Activated naive CD4-positive, alpha-beta T cell treated with anti-CD3 and anti-CD28 coated beads, Interleukin-2, amount 50 U/mL, for 72 hours (primary cell): ENCODE data around the gene TBCEL. TPM values are rescaled to one million over a fixed set of nuclear protein-coding genes. Genes with fewer than 3 reads are reported as not detected.

Source experiments
- ATAC-seq, 2 donors: fragments of 150-1000 bp; cut with Tn5 transposase; 2 replicates each; pipeline ENCODE4 v1.10.0; 2021; ENCODE audit warnings: mild to moderate bottlenecking in 2 of 2, moderate library complexity in 2 of 2
- DNase-seq, 2 donors: peaks; one replicate each; pipeline ENCODE4 v3.0.0; 2021 to 2022; ENCODE audit warnings: low spot score in 2 of 2
- H3K27ac Mint-ChIP-seq, 2 donors: one replicate each; pipeline ENCODE4 v1.8.0; 2022; ENCODE audit warnings: mild to moderate bottlenecking in 2 of 2, mixed read lengths in 2 of 2
- H3K36me3 Mint-ChIP-seq, 2 donors: one replicate each; pipeline ENCODE4 v1.8.0; 2022; ENCODE audit warnings: mixed read lengths in 2 of 2
- H3K9me3 Mint-ChIP-seq, 2 donors: one replicate each; pipeline ENCODE4 v1.8.0; 2022; ENCODE audit warnings: mixed read lengths in 2 of 2
- total RNA-seq, 2 donors: library from RNA; stranded (reverse); gene quantifications; one replicate each; pipeline ENCODE4 v1.2.3, GENCODE V29; 2022

The TBCEL gene
- total RNA-seq, 2 donors from 2014 or later: 6.9 to 9.4 TPM

GRCh38 chr11:121071846-121072450, 48.0 kb downstream of the TBCEL start:
- Mint-ChIP-seq H3K27ac (no peak overlapping the region), H3K9me3 (peaks cover 0 to 11% of the 10 kb centered on the region in 2 donors), H3K36me3 (peaks cover 12 to 20% of the 10 kb centered on the region in 2 donors)
- no peak for DNase-seq
- no peak for ATAC-seq

GRCh38 chr11:121081321-121081720, 57.4 kb downstream of the TBCEL start:
- Mint-ChIP-seq H3K27ac (no peak overlapping the region), H3K9me3 (no peaks in the 10 kb centered on the region), H3K36me3 (no peaks in the 10 kb centered on the region)
- ATAC-seq (no peak), DNase-seq (no peak)

GRCh38 chr11:121082219-121082618, 58.3 kb downstream of the TBCEL start:
- H3K27ac Mint-ChIP-seq: no peak overlapping the region
- no peaks in the 10 kb centered on the region for H3K9me3 Mint-ChIP-seq
- no peak for DNase-seq
- no peaks in the 10 kb centered on the region for H3K36me3 Mint-ChIP-seq
- no peak for ATAC-seq

GRCh38 chr11:121082670-121083069, 58.8 kb downstream of the TBCEL start:
- Mint-ChIP-seq H3K27ac (no peak overlapping the region), H3K36me3 (no peaks in the 10 kb centered on the region), H3K9me3 (no peaks in the 10 kb centered on the region)
- DNase-seq (no peak), ATAC-seq (no peak)

GRCh38 chr11:121086866-121087265, 63.0 kb downstream of the TBCEL start:
- no peak for ATAC-seq

GRCh38 chr11:121089566-121089965, 65.7 kb downstream of the TBCEL start:
- Mint-ChIP-seq H3K36me3 (no peaks in the 10 kb centered on the region), H3K9me3 (no peaks in the 10 kb centered on the region), H3K27ac (no peak overlapping the region)
- ATAC-seq (no peak), DNase-seq (no peak)

More at GRCh38 chr11:121086866-121087265, 63.0 kb downstream of the TBCEL start:
- Mint-ChIP-seq H3K36me3 (no peaks in the 10 kb centered on the region), H3K9me3 (no peaks in the 10 kb centered on the region), H3K27ac (no peak overlapping the region)
- no peak for DNase-seq

GRCh38 chr11:121090145-121090721, 66.3 kb downstream of the TBCEL start:
- no peak for DNase-seq
- no peak for ATAC-seq
- H3K36me3 Mint-ChIP-seq: no peaks in the 10 kb centered on the region
- H3K9me3 Mint-ChIP-seq: peaks cover 0 to 6% of the 10 kb centered on the region in 2 donors
- H3K27ac Mint-ChIP-seq: no peak overlapping the region

GRCh38 chr11:121091492-121092152, 67.7 kb downstream of the TBCEL start:
- Mint-ChIP-seq H3K9me3 (peaks cover 0 to 6% of the 10 kb centered on the region in 2 donors), H3K36me3 (no peaks in the 10 kb centered on the region), H3K27ac (no peak overlapping the region)
- no peak for ATAC-seq
- no peak for DNase-seq

GRCh38 chr11:121095561-121095960, 71.7 kb downstream of the TBCEL start:
- Mint-ChIP-seq H3K9me3 (peaks cover 0 to 6% of the 10 kb centered on the region in 2 donors), H3K27ac (no peak overlapping the region), H3K36me3 (no peaks in the 10 kb centered on the region)
- DNase-seq (no peak), ATAC-seq (no peak)

- no peak for ATAC-seq
- Mint-ChIP-seq H3K36me3 (no peaks in the 10 kb centered on the region), H3K27ac (no peak overlapping the region)
These were observed 75.5 kb downstream of the TBCEL start for GRCh38 chr11:121099364-121099763.

GRCh38 chr11:121099885-121100284, 76.0 kb downstream of the TBCEL start:
- no peaks in the 10 kb centered on the region for H3K36me3 Mint-ChIP-seq
- DNase-seq (no peak), ATAC-seq (no peak)
- peaks cover 0 to 2% of the 10 kb centered on the region in 2 donors for H3K9me3 Mint-ChIP-seq
- H3K27ac Mint-ChIP-seq: no peak overlapping the region

More at GRCh38 chr11:121099364-121099763, 75.5 kb downstream of the TBCEL start:
- no peak for DNase-seq
- peaks cover 0 to 6% of the 10 kb centered on the region in 2 donors for H3K9me3 Mint-ChIP-seq

- Mint-ChIP-seq H3K27ac (no peak within 1 kb of the TSS), H3K9me3 (no peaks in the 10 kb centered on the region), H3K36me3 (no peaks in the 10 kb centered on the region)
- no peak for DNase-seq
- no peak for ATAC-seq
These were observed 77.0 kb downstream of the TBCEL start, which contains the start of gene TECTA for GRCh38 chr11:121100943-121101342. TSS of gene TECTA (plus strand) at chr11:121101243. CDS start at chr11:121102666, 1,423 bp downstream.

GRCh38 chr11:121104312-121104762, 80.4 kb downstream of the TBCEL start:
- Mint-ChIP-seq H3K9me3 (no peaks in the 10 kb centered on the region), H3K27ac (no peak overlapping the region), H3K36me3 (no peaks in the 10 kb centered on the region)
- DNase-seq: no peak
- no peak for ATAC-seq

GRCh38 chr11:121105063-121105480, 81.2 kb downstream of the TBCEL start:
- Mint-ChIP-seq H3K27ac (no peak overlapping the region), H3K36me3 (no peaks in the 10 kb centered on the region), H3K9me3 (no peaks in the 10 kb centered on the region)
- ATAC-seq (no peak), DNase-seq (no peak)

GRCh38 chr11:121105481-121106195, 81.7 kb downstream of the TBCEL start:
- ATAC-seq (no peak), DNase-seq (no peak)
- no peak overlapping the region for H3K27ac Mint-ChIP-seq
- no peaks in the 10 kb centered on the region for H3K36me3 Mint-ChIP-seq
- H3K9me3 Mint-ChIP-seq: no peaks in the 10 kb centered on the region

- no peaks in the 10 kb centered on the region for H3K9me3 Mint-ChIP-seq
- DNase-seq (no peak), ATAC-seq (peak in 1 of 2 donors; percentile 18)
- no peaks in the 10 kb centered on the region for H3K36me3 Mint-ChIP-seq
- H3K27ac Mint-ChIP-seq: no peak overlapping the region
These were observed 82.9 kb downstream of the TBCEL start for GRCh38 chr11:121106812-121107211.

- H3K27ac Mint-ChIP-seq: no peak overlapping the region
- no peak for ATAC-seq
- no peaks in the 10 kb centered on the region for H3K36me3 Mint-ChIP-seq
- no peak for DNase-seq
- no peaks in the 10 kb centered on the region for H3K9me3 Mint-ChIP-seq
These were observed 84.5 kb downstream of the TBCEL start for GRCh38 chr11:121108413-121108812.
